ENCODE data around the gene KIRREL3. TPM values are rescaled to one million over a fixed set of nuclear protein-coding genes. Genes with fewer than 3 reads are reported as not detected.

KIRREL3 gene
- polyA plus RNA-seq, 1 of the 3 experiments (the other 2 are of a cell fraction), result 3.7 TPM

DNA sequence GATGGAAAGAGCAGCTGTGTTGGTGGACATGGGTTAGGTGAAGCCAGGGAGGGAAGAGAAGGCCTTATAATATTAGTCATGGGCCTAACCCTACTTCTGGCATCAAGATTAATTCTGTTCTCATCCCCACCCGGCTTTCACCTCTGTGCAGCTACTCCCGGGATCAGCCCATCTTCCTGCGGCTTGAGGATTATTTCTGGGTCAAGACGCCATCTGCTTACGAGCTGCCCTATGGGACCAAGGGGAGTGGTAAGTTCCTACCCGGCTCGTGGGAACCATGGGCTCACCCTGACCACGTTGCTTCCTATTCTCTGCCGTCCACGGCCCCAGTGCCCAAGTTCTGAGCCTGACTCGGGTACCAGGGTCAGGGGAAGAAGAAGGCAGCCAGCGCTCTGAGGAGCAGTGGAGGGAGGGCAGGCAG is 593.5 kb downstream of the KIRREL3 start:
- H3K36me3 ChIP-seq (replicated peaks in 1 of 2; ENCODE audit: control insufficient read depth in 1 of 2, insufficient read depth in 2 of 2, low read length in 1 of 2), result peaks cover 0 to 9% of the 10 kb centered on the region in 2 experiments
- no peak overlapping the region for H3K4me2 ChIP-seq
- H3K79me2 ChIP-seq (ENCODE audit: insufficient read depth), result no peaks in the 10 kb centered on the region
- peaks cover 0 to 10% of the 10 kb centered on the region in 2 experiments; a peak in 2 of 4 replicates for H3K4me1 ChIP-seq (ENCODE audit: control insufficient read depth in 1 of 2, insufficient read depth in 2 of 2, low read depth in 1 of 2, low read length in 1 of 2)
- H3K27me3 ChIP-seq (ENCODE audit: insufficient read depth), result no peaks in the 10 kb centered on the region
- H3F3A ChIP-seq (replicated peaks; ENCODE audit: insufficient read depth), result no peaks in the 10 kb centered on the region
- no peak overlapping the region for H3K4me3 ChIP-seq (ENCODE audit: low read depth in 2 of 2, low read length in 1 of 2)
- no peaks in the 10 kb centered on the region for H3K9me2 ChIP-seq
- WGBS (ENCODE audit: low lambda C conversion rate), result 96% methylated on average over 11 of the region's 12 CpGs
- H4K20me1 ChIP-seq (ENCODE audit: insufficient read depth), result no peaks in the 10 kb centered on the region
- H3K9ac ChIP-seq, result no peak overlapping the region
- CTCF ChIA-PET, result interaction anchor here (1.0 kb wide), 1 partner anchor 74 kb away, joined by 4 read pairs; no protein-coding TSS in a partner anchor
- DNase-seq, result no peak
- H2AFZ ChIP-seq (ENCODE audit: low read depth), result no peak overlapping the region
- no peak overlapping the region for H3K27ac ChIP-seq (ENCODE audit: low read depth in 2 of 2, low read length in 1 of 2)
- POLR2A ChIA-PET, result no interaction called here
- no peaks in the 10 kb centered on the region for H3K9me3 ChIP-seq
- TF ChIP-seq CHD2 (IDR thresholded peaks at IDR 0.05; ENCODE audit: low read length, partially characterized antibody), result no peak

DNA sequence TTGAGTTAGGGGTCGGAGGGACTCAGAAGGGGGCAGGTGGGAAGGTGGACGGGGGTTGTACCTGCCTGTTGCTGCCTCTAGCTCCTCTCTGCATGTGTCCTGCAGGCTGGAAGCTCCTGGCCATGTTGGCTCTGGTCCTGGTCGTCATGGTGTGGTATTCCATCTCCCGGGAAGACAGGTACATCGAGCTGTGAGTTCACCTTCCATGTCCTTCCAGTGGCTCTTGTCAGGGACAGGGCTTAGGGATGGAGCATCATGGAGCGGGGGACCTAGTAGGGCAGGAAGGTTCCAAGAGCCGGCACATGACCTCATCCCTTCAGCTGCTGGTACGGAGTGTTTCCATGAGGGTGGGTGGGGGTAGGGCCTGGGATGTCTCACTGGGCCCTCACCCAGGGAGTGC is 594.2 kb downstream of the KIRREL3 start:
- no peak overlapping the region for H3K4me3 ChIP-seq (ENCODE audit: low read depth in 2 of 2, low read length in 1 of 2)
- no peak overlapping the region for H3K9ac ChIP-seq
- no CpG with 5 or more reads among the region's 8 CpGs for WGBS (ENCODE audit: low lambda C conversion rate)
- H3K36me3 ChIP-seq (replicated peaks in 1 of 2; ENCODE audit: control insufficient read depth in 1 of 2, insufficient read depth in 2 of 2, low read length in 1 of 2), result peaks cover 0 to 9% of the 10 kb centered on the region in 2 experiments
- H3F3A ChIP-seq (replicated peaks; ENCODE audit: insufficient read depth), result no peaks in the 10 kb centered on the region
- H3K79me2 ChIP-seq (ENCODE audit: insufficient read depth), result no peaks in the 10 kb centered on the region
- H4K20me1 ChIP-seq (ENCODE audit: insufficient read depth), result no peaks in the 10 kb centered on the region
- no peaks in the 10 kb centered on the region for H3K27me3 ChIP-seq (ENCODE audit: insufficient read depth)
- no peaks in the 10 kb centered on the region for H3K9me3 ChIP-seq
- ChIA-PET POLR2A (no interaction called here), CTCF (interaction anchor here (0.6 to 2.0 kb wide), 4 partner anchors 14 to 584 kb away, joined by 3 to 9 read pairs (median 4); no protein-coding TSS in a partner anchor)
- no peak overlapping the region for H3K4me2 ChIP-seq
- no peak for TF ChIP-seq NFIC (IDR thresholded peaks at IDR 0.05; ENCODE audit: borderline replicate concordance)
- TF ChIP-seq NRF1 (IDR thresholded peaks at IDR 0.05; ENCODE audit: low read depth, low read length), result no peak
- no peak for TF ChIP-seq SMC3 (IDR thresholded peaks at IDR 0.05; ENCODE audit: low read depth, low read length)
- no peak for TF ChIP-seq GABPA (IDR thresholded peaks at IDR 0.05; ENCODE audit: low read depth)
- TF ChIP-seq YY1 (IDR thresholded peaks at IDR 0.05; ENCODE audit: low read depth), result no peak
- no peak for TF ChIP-seq FOXJ3 (CRISPR knock-in tag; IDR thresholded peaks at IDR 0.05)
- TF ChIP-seq RFX5 (IDR thresholded peaks at IDR 0.05; ENCODE audit: low read length), result no peak
- no peak for DNase-seq
- peaks cover 0 to 10% of the 10 kb centered on the region in 2 experiments; a peak in 2 of 4 replicates for H3K4me1 ChIP-seq (ENCODE audit: control insufficient read depth in 1 of 2, insufficient read depth in 2 of 2, low read depth in 1 of 2, low read length in 1 of 2)
- no peak overlapping the region for H2AFZ ChIP-seq (ENCODE audit: low read depth)
- H3K9me2 ChIP-seq, result no peaks in the 10 kb centered on the region
- H3K27ac ChIP-seq (ENCODE audit: low read depth in 2 of 2, low read length in 1 of 2), result no peak overlapping the region

DNA sequence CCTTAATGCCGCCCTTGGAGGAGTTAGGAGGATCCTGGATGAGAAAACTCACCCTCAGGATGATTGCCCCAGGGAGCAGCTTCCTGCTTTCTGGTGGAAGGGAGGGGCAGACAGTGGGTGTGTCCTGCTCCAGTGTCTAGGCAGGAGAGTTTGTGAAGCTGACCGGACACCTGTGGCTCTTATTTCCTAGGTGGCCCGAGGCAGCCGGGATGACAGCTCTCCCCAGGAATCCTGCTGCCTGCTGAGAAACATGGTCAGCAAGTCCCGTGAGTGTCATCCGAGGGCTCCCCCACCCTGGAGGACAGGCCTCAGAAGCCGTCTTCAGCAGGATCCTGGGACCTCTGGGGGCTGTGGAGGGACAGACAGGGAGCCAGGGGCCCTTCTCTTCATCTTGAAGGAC is 594.7 kb downstream of the KIRREL3 start:
- H3K4me3 ChIP-seq (ENCODE audit: low read depth in 2 of 2, low read length in 1 of 2), result no peak overlapping the region
- TF ChIP-seq RAD21 (IDR thresholded peaks at IDR 0.05; ENCODE audit: low read length) (no peak), MXI1 (IDR thresholded peaks at IDR 0.05; ENCODE audit: low read depth, low read length) (no peak), FOXM1 (IDR thresholded peaks at IDR 0.05; ENCODE audit: low read depth) (no peak), FOSL2 (IDR thresholded peaks at IDR 0.05; ENCODE audit: borderline replicate concordance, low read depth) (no peak), NFIC (IDR thresholded peaks at IDR 0.05; ENCODE audit: borderline replicate concordance) (no peak)
- TF ChIP-seq, protein P1, sequence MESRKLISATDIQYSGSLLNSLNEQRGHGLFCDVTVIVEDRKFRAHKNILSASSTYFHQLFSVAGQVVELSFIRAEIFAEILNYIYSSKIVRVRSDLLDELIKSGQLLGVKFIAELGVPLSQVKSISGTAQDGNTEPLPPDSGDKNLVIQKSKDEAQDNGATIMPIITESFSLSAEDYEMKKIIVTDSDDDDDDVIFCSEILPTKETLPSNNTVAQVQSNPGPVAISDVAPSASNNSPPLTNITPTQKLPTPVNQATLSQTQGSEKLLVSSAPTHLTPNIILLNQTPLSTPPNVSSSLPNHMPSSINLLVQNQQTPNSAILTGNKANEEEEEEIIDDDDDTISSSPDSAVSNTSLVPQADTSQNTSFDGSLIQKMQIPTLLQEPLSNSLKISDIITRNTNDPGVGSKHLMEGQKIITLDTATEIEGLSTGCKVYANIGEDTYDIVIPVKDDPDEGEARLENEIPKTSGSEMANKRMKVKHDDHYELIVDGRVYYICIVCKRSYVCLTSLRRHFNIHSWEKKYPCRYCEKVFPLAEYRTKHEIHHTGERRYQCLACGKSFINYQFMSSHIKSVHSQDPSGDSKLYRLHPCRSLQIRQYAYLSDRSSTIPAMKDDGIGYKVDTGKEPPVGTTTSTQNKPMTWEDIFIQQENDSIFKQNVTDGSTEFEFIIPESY (IDR thresholded peaks at IDR 0.05; ENCODE audit: borderline replicate concordance, low read depth), result no peak
- DNase-seq, result no peak
- ChIA-PET CTCF (interaction anchor here (1.0 to 2.0 kb wide), 3 partner anchors 75 to 584 kb away, joined by 4 to 9 read pairs (median 4); no protein-coding TSS in a partner anchor), POLR2A (no interaction called here)
- H4K20me1 ChIP-seq (ENCODE audit: insufficient read depth), result no peaks in the 10 kb centered on the region
- H3K4me1 ChIP-seq (ENCODE audit: control insufficient read depth in 1 of 2, insufficient read depth in 2 of 2, low read depth in 1 of 2, low read length in 1 of 2), result peaks cover 0 to 10% of the 10 kb centered on the region in 2 experiments; a peak in 2 of 4 replicates
- H3K4me2 ChIP-seq, result no peak overlapping the region
- H3K27me3 ChIP-seq (ENCODE audit: insufficient read depth), result no peaks in the 10 kb centered on the region
- H3K27ac ChIP-seq (ENCODE audit: low read depth in 2 of 2, low read length in 1 of 2), result no peak overlapping the region
- no peaks in the 10 kb centered on the region for H3F3A ChIP-seq (replicated peaks; ENCODE audit: insufficient read depth)
- 92% methylated on average over 2 of the region's 7 CpGs for WGBS (ENCODE audit: low lambda C conversion rate)
- peaks cover 0 to 9% of the 10 kb centered on the region in 2 experiments for H3K36me3 ChIP-seq (replicated peaks in 1 of 2; ENCODE audit: control insufficient read depth in 1 of 2, insufficient read depth in 2 of 2, low read length in 1 of 2)
- H3K9me2 ChIP-seq, result no peaks in the 10 kb centered on the region
- H3K9me3 ChIP-seq, result no peaks in the 10 kb centered on the region
- H2AFZ ChIP-seq (ENCODE audit: low read depth), result no peak overlapping the region
- no peaks in the 10 kb centered on the region for H3K79me2 ChIP-seq (ENCODE audit: insufficient read depth)
- H3K9ac ChIP-seq, result no peak overlapping the region

Measured in SK-N-SH (cell line).